Stimulated activated naive CD8-positive, alpha-beta T cell treated with anti-CD3 and anti-CD28 coated beads, Interleukin-15, Interleukin-2, amounts not matched to agents 100 ng/mL and 50 ng/mL, for 24 hours (primary cell): ENCODE results near the gene PPP2R2C.

Experiments used
- H3K27ac Mint-ChIP-seq: one replicate; pipeline ENCODE4 v1.8.0; 2021; ENCODE audit warnings: mild to moderate bottlenecking, mixed read lengths
- H3K27me3 Mint-ChIP-seq: one replicate; pipeline ENCODE4 v1.8.0; 2021; ENCODE audit warnings: mixed read lengths
- H3K36me3 Mint-ChIP-seq: one replicate; pipeline ENCODE4 v1.8.0; 2021; ENCODE audit warnings: low read depth, mixed read lengths
- H3K4me1 Mint-ChIP-seq: one replicate; pipeline ENCODE4 v1.8.0; 2021; ENCODE audit warnings: low read depth, mixed read lengths
- H3K4me3 Mint-ChIP-seq: one replicate; pipeline ENCODE4 v1.8.0; 2021; ENCODE audit warnings: mild to moderate bottlenecking, mixed read lengths
- H3K9me3 Mint-ChIP-seq: one replicate; pipeline ENCODE4 v1.8.0; 2021; ENCODE audit warnings: mixed read lengths

The PPP2R2C gene

DNA sequence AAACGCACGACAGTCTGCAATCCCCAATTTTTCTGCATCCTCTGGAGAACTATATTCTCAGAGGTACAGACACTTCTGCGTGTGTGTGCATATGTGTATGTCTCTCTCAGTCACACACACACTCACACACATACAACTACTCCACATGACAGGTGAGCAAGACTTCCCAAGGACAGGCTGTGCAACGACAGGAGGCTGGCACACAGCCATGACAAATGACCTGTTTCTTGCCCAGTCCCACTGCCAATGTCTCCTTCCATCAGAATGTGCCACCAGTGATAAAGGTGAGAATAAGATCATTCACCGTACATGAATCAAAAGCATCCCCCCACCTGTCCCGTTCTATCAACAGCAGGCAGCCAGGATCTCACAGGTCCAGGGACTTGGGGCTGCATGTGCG, 52.4 kb downstream of the PPP2R2C start:
- no peaks in the 10 kb centered on the region for H3K4me1 Mint-ChIP-seq
- no peaks in the 10 kb centered on the region for H3K36me3 Mint-ChIP-seq
- H3K9me3 Mint-ChIP-seq, result no peaks in the 10 kb centered on the region
- H3K27me3 Mint-ChIP-seq, result peaks cover 18% of the 10 kb centered on the region
- H3K4me3 Mint-ChIP-seq, result no peak overlapping the region
- H3K27ac Mint-ChIP-seq, result no peak overlapping the region

DNA sequence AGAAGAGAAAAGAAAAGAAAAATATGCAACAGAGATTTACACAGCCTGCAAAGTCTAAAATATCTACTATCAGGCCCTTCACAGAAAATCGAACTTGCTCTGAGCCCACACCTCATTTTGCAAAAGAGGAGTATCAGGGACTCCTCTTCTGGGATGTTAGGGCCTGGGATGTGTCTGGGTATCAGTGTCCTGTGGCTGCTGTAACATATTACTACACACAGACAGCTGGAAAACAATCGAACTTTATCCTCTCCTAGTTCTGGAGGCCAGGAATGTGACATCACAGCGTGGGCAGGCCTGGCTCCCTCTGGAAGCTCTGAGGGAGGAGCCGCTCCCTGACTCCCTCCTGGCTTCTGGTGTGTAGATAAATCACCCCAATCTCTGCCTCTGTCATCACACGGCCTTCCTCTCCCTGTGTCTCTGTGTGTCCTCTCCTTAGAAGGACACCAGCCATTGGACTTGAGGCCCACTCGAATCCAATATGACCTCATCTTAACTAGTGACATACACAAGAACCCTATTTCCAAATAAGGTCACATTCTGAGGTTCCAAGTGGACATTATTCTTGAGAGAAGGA, 52.9 kb downstream of the PPP2R2C start:
- Mint-ChIP-seq H3K4me1 (no peaks in the 10 kb centered on the region), H3K4me3 (no peak overlapping the region), H3K27me3 (peaks cover 18% of the 10 kb centered on the region), H3K27ac (no peak overlapping the region), H3K36me3 (no peaks in the 10 kb centered on the region), H3K9me3 (no peaks in the 10 kb centered on the region)

DNA sequence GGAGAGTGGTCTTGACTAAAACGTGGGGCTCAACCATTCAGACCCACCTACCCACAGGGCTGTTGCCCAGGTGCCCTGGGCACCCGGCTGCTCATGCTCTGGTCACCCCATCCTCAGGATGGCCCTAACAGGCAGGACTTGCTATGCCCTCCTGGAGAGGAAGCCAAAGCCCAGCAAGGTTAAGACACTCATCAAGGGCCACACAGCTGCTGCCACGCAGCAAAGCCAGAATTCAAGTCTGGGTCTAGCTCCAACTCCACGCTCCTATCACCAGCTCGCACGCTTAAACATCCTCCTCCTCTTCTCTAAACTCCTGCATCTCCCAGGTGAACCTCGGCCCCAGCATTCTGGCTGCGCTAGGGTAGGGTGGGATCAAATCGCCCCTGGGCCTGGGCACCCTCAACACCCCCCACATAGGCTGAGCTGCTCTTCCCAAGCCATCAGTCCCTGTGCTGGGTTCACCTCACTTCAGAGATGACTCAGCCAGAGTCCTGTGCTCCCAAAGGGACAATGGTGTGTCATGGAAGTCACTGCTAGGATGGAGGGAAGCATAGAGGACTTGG, 54.1 kb downstream of the PPP2R2C start:
- peaks cover 13% of the 10 kb centered on the region for H3K27me3 Mint-ChIP-seq
- H3K27ac Mint-ChIP-seq, result no peak overlapping the region
- H3K9me3 Mint-ChIP-seq, result no peaks in the 10 kb centered on the region
- no peak overlapping the region for H3K4me3 Mint-ChIP-seq
- no peaks in the 10 kb centered on the region for H3K4me1 Mint-ChIP-seq
- no peaks in the 10 kb centered on the region for H3K36me3 Mint-ChIP-seq

DNA sequence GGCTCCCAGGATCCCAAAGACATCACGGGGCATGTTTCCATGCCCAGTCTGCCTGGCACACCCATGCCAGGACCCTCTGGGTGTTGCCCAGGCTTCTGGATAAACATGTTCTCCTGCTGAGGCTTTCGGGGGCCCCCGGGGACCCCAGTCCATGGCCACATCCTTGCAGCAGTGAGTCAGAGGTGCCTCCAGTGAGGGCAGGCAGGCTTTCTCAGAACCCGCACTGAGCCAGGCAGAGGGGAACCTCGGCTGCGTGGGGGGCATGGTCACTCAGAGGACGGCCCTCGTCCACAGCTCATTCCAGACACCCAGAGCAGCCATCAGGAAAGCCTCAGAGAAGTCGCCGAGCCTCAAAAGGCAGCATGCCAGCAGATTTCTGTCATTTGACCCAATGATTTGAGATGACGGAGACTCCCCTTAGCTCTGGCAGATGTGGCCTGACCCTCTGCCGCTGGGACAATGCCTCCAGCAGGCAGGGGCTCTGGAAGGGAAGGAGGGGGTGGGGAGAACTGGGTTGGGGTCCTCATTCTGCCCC, 54.8 kb downstream of the PPP2R2C start:
- no peaks in the 10 kb centered on the region for H3K36me3 Mint-ChIP-seq
- no peak overlapping the region for H3K27ac Mint-ChIP-seq
- peaks cover 12% of the 10 kb centered on the region for H3K27me3 Mint-ChIP-seq
- H3K4me1 Mint-ChIP-seq, result no peaks in the 10 kb centered on the region
- peaks cover 4% of the 10 kb centered on the region for H3K9me3 Mint-ChIP-seq
- no peak overlapping the region for H3K4me3 Mint-ChIP-seq

DNA sequence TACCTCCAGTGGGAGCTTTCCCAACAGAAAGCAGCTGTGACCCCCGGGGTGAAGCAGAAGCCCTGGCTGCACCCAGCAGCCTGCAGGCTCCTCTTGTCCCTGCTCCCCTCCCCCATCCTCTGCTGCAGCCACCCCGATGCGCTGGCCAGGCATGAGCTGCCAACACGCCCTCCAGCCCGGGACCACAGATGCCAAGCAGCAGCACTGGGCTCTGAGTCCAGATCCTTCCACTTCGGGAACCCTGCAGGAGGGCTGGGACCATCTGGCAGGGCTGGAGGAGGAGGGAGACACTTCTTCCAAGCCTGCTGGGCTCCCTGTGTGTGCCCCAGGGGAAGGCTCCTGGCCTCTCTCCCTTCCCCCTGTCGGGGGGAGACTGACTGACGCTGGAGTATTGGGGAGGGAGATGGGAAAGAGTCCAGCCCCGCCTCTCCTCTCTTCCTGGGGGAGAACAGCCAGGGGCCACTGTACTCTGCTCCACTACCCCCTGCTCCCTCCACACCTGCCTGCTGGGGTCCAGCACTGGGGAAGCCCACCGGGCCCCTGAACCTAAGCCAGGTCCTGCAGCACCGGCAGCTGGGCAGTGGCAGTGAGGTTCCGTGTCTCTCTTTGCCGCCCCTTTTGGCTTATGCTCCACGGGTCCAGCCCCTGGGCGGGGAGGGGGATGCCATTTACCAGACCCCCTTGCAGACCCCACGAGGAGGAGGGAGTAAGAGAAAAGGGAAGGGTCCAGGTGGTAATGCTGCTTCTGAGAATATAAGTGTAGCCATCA, 55.7 kb downstream of the PPP2R2C start:
- Mint-ChIP-seq H3K4me3 (no peak overlapping the region), H3K36me3 (no peaks in the 10 kb centered on the region), H3K9me3 (peaks cover 4% of the 10 kb centered on the region)

DNA sequence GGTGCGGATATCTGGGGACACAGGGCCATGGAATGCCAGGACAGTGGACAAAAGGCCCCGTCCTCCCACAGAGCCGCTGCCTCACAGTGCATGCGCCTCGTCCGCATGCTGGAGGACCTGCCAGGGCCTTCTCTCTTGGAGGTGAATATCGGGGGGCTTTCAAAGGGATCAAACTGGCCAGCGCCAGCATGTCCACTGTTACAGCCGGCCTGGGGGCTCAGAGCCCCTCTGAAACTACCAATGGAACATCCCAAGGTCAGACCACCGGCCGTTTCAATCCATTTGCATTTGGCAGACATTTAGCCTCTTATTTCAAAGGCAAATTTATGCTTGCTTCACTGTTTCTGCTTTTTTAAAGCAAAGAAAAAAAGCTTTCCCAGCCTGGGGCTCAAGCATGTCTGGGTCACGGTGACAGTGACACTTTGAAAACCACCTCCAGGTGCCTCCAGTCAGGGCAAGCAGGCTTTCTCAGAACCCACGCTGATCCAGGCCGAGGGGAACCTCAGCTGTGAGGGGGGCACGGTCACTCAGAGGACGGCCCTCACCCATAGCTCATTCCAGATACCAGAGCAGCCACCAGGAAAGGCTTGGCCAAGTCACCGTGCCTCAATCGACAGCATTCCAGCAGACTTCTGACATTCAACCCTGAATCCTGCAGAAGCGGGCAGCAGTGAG, 57.2 kb downstream of the PPP2R2C start:
- H3K4me1 Mint-ChIP-seq, result no peaks in the 10 kb centered on the region
- no peaks in the 10 kb centered on the region for H3K36me3 Mint-ChIP-seq
- H3K27me3 Mint-ChIP-seq, result peaks cover 12% of the 10 kb centered on the region
- H3K9me3 Mint-ChIP-seq, result peaks cover 4% of the 10 kb centered on the region
- H3K27ac Mint-ChIP-seq, result no peak overlapping the region
- no peak overlapping the region for H3K4me3 Mint-ChIP-seq

More for the DNA sequence above, 55.7 kb downstream of the PPP2R2C start:
- Mint-ChIP-seq H3K27me3 (peaks cover 12% of the 10 kb centered on the region), H3K4me1 (no peaks in the 10 kb centered on the region), H3K27ac (no peak overlapping the region)

DNA sequence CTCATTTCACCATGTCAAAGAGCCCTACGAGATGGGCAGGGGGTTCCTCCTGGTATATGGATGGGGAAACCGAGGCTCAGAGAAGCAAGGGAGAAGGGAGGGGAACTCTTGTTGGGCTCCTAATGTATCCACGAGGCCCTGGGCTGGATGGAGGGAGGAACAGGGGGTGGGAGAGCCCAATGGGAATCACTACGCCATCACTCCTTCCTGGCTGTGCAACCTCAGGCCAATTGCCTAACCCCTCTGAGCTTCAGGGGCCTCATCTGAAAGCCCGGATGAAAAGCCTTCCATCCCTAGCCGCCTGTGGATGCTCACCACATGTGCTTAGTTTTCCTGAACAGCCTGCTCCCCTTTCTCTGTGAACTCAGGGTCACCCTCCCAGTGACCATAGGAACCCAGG, 57.8 kb downstream of the PPP2R2C start:
- Mint-ChIP-seq H3K27me3 (peaks cover 9% of the 10 kb centered on the region), H3K36me3 (no peaks in the 10 kb centered on the region), H3K9me3 (peaks cover 4% of the 10 kb centered on the region), H3K4me3 (no peak overlapping the region), H3K4me1 (no peaks in the 10 kb centered on the region), H3K27ac (no peak overlapping the region)

DNA sequence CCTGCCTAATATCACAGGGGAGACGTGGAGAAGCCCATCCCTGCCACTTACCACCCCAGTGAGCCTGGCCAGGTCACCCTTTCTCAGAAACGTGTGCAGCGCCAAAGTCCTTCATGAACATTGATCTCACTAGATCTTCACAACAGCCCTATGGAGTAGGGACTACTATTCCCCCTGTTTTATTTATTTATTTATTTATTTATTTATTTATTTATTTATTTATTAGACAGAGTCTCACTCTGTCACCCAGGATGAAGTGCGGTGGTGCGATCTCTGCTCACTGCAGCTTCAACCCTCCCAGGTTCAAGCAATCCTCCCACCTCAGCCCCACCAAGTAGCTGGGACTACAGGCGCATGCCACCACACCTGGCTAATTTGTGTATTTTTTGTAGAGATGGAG, 61.8 kb downstream of the PPP2R2C start:
- no peaks in the 10 kb centered on the region for H3K36me3 Mint-ChIP-seq

DNA sequence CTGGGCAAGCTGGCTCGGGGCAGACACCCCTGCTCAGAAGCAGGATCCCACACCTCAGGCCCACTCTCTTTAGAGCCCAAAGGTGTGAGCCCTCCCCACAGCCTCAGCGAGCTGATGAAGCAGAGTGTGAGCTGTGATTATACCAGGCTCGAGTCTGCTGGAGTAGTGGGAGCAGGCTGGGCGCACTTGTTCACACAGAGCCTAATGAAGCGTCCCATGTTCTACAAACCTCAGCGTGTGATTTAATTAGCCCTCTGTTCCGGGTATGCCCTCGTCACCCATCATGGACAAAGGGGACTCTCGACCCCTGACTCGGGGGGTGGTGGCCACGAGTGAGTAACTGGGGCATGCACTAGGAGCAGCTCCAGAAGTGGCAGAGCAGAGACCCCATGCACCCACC, 62.3 kb downstream of the PPP2R2C start:
- no peak overlapping the region for H3K4me3 Mint-ChIP-seq
- H3K9me3 Mint-ChIP-seq, result peaks cover 4% of the 10 kb centered on the region

More for the DNA sequence above, 61.8 kb downstream of the PPP2R2C start:
- no peak overlapping the region for H3K4me3 Mint-ChIP-seq
- no peak overlapping the region for H3K27ac Mint-ChIP-seq
- H3K4me1 Mint-ChIP-seq, result no peaks in the 10 kb centered on the region
- H3K9me3 Mint-ChIP-seq, result peaks cover 4% of the 10 kb centered on the region
- H3K27me3 Mint-ChIP-seq, result peaks cover 18% of the 10 kb centered on the region

DNA sequence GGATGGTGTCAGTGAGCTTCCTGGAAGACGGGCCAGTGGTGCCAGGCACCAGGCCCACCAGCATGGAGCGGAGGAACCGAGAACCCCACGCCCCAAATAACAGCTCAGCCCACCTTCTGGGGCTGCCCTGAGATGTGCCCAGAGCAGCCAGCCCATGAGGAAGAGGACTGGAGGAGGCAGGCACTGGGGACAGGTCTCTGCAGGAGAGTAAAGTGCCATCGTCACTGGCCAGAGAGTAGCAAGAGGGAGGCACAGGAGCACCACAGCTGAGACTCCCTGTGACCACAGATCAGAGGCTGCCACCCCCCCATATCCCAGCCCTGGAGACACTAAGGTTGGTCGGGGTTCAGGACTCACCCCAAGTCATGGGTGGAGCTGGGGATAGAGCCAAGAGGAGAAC, 63.0 kb downstream of the PPP2R2C start:
- Mint-ChIP-seq H3K27ac (no peak overlapping the region), H3K9me3 (peaks cover 4% of the 10 kb centered on the region), H3K27me3 (peaks cover 30% of the 10 kb centered on the region), H3K4me3 (no peak overlapping the region), H3K4me1 (no peaks in the 10 kb centered on the region), H3K36me3 (no peaks in the 10 kb centered on the region)

More for the DNA sequence above, 62.3 kb downstream of the PPP2R2C start:
- Mint-ChIP-seq H3K27ac (no peak overlapping the region), H3K27me3 (peaks cover 23% of the 10 kb centered on the region), H3K4me1 (no peaks in the 10 kb centered on the region), H3K36me3 (no peaks in the 10 kb centered on the region)

DNA sequence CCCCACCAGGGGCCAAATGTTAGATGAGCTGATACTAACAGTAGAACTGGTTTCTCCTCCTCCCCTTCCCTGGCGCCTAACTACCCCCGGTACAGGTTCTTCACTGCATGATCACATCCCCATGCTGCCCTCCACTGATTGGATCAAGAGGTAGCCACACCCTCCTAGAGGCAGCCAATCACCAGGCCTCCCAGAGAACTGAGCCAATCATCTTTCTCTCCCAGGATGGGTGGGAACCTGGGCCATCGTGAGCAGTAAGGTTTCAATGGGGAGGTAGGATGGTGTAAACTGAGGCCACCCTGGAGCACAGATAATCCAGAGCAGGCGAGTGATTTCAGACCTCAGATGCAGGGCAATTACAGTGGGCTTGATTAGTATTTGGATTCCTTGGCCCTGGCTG, 64.2 kb downstream of the PPP2R2C start:
- peaks cover 4% of the 10 kb centered on the region for H3K9me3 Mint-ChIP-seq
- no peaks in the 10 kb centered on the region for H3K36me3 Mint-ChIP-seq
- H3K4me1 Mint-ChIP-seq, result no peaks in the 10 kb centered on the region
- H3K4me3 Mint-ChIP-seq, result no peak overlapping the region
- no peak overlapping the region for H3K27ac Mint-ChIP-seq
- H3K27me3 Mint-ChIP-seq, result peaks cover 40% of the 10 kb centered on the region

DNA sequence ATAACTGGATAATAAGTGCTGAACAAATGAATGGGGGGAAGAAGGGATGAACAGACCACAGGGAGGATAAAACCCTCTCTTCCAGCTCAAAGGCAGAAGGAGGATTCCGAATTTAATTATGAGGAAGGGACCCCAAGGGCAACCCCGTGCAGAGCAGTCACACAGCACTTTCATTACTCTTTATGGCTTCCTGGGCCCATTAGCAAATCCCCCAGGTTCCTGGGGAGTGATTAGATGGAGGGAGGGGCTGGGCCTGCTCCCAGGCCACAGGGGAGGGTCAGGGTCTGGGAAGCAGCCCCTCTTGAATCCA, 67.1 kb downstream of the PPP2R2C start:
- H3K36me3 Mint-ChIP-seq, result no peaks in the 10 kb centered on the region
- H3K27me3 Mint-ChIP-seq, result peaks cover 65% of the 10 kb centered on the region
- no peak overlapping the region for H3K27ac Mint-ChIP-seq
- H3K9me3 Mint-ChIP-seq, result no peaks in the 10 kb centered on the region
- H3K4me3 Mint-ChIP-seq, result no peak overlapping the region
- H3K4me1 Mint-ChIP-seq, result no peaks in the 10 kb centered on the region

DNA sequence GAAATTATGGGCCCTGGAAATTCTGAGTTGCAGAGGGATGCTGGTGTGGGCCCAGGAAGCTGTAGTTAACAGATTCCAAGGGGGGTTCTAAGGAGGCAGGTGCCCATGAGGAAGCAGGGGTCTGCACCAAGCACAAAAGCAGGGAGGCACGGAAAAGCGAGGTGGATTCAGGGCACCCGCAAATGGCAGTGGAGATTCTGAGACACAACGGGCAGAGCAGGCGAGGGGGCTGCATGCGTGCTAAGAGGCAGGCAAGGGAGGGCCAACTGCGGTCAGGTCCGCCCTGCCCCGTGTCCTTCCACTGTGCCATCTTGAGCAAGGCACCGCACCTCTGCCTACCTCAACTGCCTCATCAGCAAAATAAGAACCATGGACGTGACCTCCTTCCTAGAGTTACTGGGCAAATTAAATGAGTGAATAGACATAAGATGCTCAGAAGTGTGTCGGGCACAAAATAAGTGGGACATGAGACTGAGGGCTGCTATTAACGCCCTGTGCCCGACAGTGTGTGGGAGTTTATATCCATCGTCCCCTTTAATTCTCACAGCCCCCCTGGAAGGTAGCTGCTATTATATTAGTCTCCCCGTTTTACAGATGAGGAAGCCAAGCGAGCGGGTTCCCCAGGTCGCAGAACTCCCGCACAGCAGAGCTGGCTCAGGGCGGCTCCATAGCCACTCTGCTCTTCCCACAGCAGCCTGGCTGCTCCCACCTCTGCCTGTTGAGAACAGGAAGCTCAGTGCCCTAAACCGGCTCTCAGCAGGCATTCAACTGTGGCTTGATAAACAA, 67.6 kb downstream of the PPP2R2C start:
- Mint-ChIP-seq H3K27ac (no peak overlapping the region), H3K4me1 (no peaks in the 10 kb centered on the region), H3K4me3 (no peak overlapping the region), H3K27me3 (peaks cover 65% of the 10 kb centered on the region), H3K9me3 (no peaks in the 10 kb centered on the region), H3K36me3 (no peaks in the 10 kb centered on the region)

DNA sequence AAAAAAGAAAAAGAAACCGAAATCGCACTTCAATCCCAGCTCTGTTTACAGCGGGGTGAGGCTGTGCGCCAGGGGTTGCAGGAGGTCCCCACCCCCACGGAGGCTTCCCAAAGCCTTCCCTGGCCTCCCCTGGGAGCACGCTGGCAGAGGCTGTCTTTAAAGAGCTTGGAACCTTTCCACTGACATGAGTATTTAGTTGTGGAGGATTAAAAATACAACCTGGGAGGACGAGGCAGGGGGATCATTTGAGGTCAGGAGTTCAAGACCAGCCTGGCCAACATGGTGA, 69.1 kb downstream of the PPP2R2C start:
- no peak overlapping the region for H3K27ac Mint-ChIP-seq
- H3K9me3 Mint-ChIP-seq, result no peaks in the 10 kb centered on the region
- peaks cover 64% of the 10 kb centered on the region for H3K27me3 Mint-ChIP-seq
- H3K36me3 Mint-ChIP-seq, result no peaks in the 10 kb centered on the region
- no peaks in the 10 kb centered on the region for H3K4me1 Mint-ChIP-seq
- no peak overlapping the region for H3K4me3 Mint-ChIP-seq
